SK-MEL-5 (cell line): ENCODE data around the gene PNCK. TPM values are rescaled to one million over a fixed set of nuclear protein-coding genes. Genes with fewer than 3 reads are reported as not detected.
"Not testable (repeated sequence)": the region's sequence is repeated elsewhere in the genome, so short reads cannot be mapped to it uniquely, and the experiment has no call there.

Experiments used
- DNase-seq: peaks from one replicate; pipeline ENCODE4 v3.0.0-alpha.2; 2016; ENCODE audit warnings: low read depth, low spot score
- in situ Hi-C: cut with HindIII; loops from 2 replicates; pipeline ENCODE4 v1.10.0; 2016; ENCODE audit warnings: low sequenced_read_pairs, high pct_unique_total_duplicates, low pct_unique_long_range_greater_than_20kb
- total RNA-seq: library from RNA; depleted of rRNA; stranded (reverse); fragments of >200 nt; shearing (Covaris generic); gene quantifications from 2 replicates; pipeline ENCODE4 v1.2.3, GENCODE V29; 2014

PNCK gene
- total RNA-seq, 1 experiment from 2014 or later, result 0.87 TPM

- DNase-seq, result no peak
- in situ Hi-C loops, result no loop called here
Observed at GRCh38 chrX:153700967-153701366, 27.4 kb upstream of the PNCK start.

GRCh38 chrX:153700376-153700945, 26.8 kb upstream of the PNCK start:
- no peak for DNase-seq

GRCh38 chrX:153699784-153700371, 26.3 kb upstream of the PNCK start:
- DNase-seq, in situ Hi-C loops: not testable (repeated sequence)

More at GRCh38 chrX:153700376-153700945, 26.8 kb upstream of the PNCK start:
- in situ Hi-C loops, result no loop called here

GRCh38 chrX:153699210-153699783, 25.7 kb upstream of the PNCK start:
- DNase-seq, in situ Hi-C loops: not testable (repeated sequence)

- in situ Hi-C loops, result no loop called here
- DNase-seq, result no peak
Observed at GRCh38 chrX:153697924-153698865, 24.6 kb upstream of the PNCK start.

GRCh38 chrX:153696986-153697722, 23.5 kb upstream of the PNCK start:
- in situ Hi-C loops, result not testable (repeated sequence)
- peak; percentile 22 for DNase-seq

GRCh38 chrX:153696538-153696937, 22.9 kb upstream of the PNCK start:
- DNase-seq, in situ Hi-C loops: not testable (repeated sequence)

GRCh38 chrX:153696100-153696499, 22.5 kb upstream of the PNCK start:
- DNase-seq, result no peak
- in situ Hi-C loops, result no loop called here

- in situ Hi-C loops, result no loop called here
- no peak for DNase-seq
Observed at GRCh38 chrX:153694687-153695270, 21.2 kb upstream of the PNCK start.

- DNase-seq, in situ Hi-C loops: not testable (repeated sequence)
Observed at GRCh38 chrX:153694256-153694655, 20.6 kb upstream of the PNCK start.

GRCh38 chrX:153693216-153694086, 19.8 kb upstream of the PNCK start:
- in situ Hi-C loops, result no loop called here

GRCh38 chrX:153692611-153693156, 19.1 kb upstream of the PNCK start:
- DNase-seq, result no peak
- in situ Hi-C loops, result no loop called here

More at GRCh38 chrX:153693216-153694086, 19.8 kb upstream of the PNCK start:
- no peak for DNase-seq

- DNase-seq, result no peak
- in situ Hi-C loops, result no loop called here
Observed at GRCh38 chrX:153692003-153692402, 18.4 kb upstream of the PNCK start.

- in situ Hi-C loops, DNase-seq: not testable (repeated sequence)
Observed at GRCh38 chrX:153691032-153691827, 17.6 kb upstream of the PNCK start.

GRCh38 chrX:153690466-153690865, 16.9 kb upstream of the PNCK start:
- in situ Hi-C loops, result no loop called here
- DNase-seq, result no peak
